ENCODE measurements around the gene WDR20. TPM values are rescaled to one million over a fixed set of nuclear protein-coding genes. Genes with fewer than 3 reads are reported as not detected.

The WDR20 gene
- total RNA-seq, 1 experiment from 2014 or later = 25.6 TPM

GRCh38 chr14:102117852-102118251, 21.8 kb upstream of the WDR20 start (continued):
- TF ChIP-seq ZNF138 (CRISPR knock-in tag; conservative IDR thresholded peaks at IDR 0.05) (no peak), GTF2I (CRISPR knock-in tag; conservative IDR thresholded peaks at IDR 0.05) (no peak)

- POLR2A ChIA-PET = no interaction called here
- H3K27ac Mint-ChIP-seq = no peak overlapping the region
- H3K9me3 Mint-ChIP-seq = peaks cover 11% of the 10 kb centered on the region
- CTCF ChIA-PET = no interaction called here
- peaks cover 2% of the 10 kb centered on the region; the same call in 1 of the 2 replicates for H3K36me3 Mint-ChIP-seq
- DNase-seq (ENCODE audit: low spot score) (no peak), ATAC-seq (no peak)
- H3K27me3 Mint-ChIP-seq (ENCODE audit: low read depth) = no peaks in the 10 kb centered on the region
- peaks cover 12% of the 10 kb centered on the region for H3K4me1 Mint-ChIP-seq
- TF ChIP-seq ZNF121 (CRISPR knock-in tag; IDR thresholded peaks at IDR 0.05) = peak; percentile 95
- TF ChIP-seq MLX (CRISPR knock-in tag; IDR thresholded peaks at IDR 0.05) = no peak
- TF ChIP-seq MAX (CRISPR knock-in tag; IDR thresholded peaks at IDR 0.05) = no peak
- H3K4me3 Mint-ChIP-seq = no peak overlapping the region
These were observed 18.8 kb upstream of the WDR20 start for GRCh38 chr14:102120888-102121287.

DNA sequence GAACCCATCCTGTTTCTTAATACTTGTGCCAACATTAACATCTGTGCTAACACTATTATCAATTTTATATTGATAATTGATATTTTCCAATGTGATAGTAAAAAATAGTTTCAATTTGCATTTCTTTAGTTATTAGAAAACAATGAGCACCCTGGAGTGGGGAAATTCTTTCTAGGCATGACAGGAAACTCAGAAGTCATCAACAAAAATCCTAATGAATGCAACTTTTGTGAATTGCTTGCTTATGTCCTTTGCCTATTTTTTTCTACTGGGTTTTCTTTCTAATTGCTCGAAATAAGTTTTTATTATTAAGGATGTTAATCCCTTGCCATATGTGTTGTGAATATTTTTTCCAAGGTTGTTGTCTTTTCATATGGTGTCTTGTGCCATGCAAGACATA, 18.1 kb upstream of the WDR20 start:
- ChIA-PET CTCF (no interaction called here), POLR2A (no interaction called here)
- DNase-seq (ENCODE audit: low spot score) = no peak
- H3K4me1 Mint-ChIP-seq = peaks cover 17% of the 10 kb centered on the region
- H3K36me3 Mint-ChIP-seq = peaks cover 2% of the 10 kb centered on the region; the same call in 1 of the 2 replicates
- no peak overlapping the region for H3K27ac Mint-ChIP-seq
- no peak overlapping the region for H3K4me3 Mint-ChIP-seq
- TF ChIP-seq EMX1 (CRISPR knock-in tag; IDR thresholded peaks at IDR 0.05) (no peak), CREB1 (CRISPR knock-in tag; IDR thresholded peaks at IDR 0.05) (no peak), NFATC4 (CRISPR knock-in tag; IDR thresholded peaks at IDR 0.05) (no peak), IRF1 (CRISPR knock-in tag; IDR thresholded peaks at IDR 0.05) (no peak), PRDM15 (CRISPR knock-in tag; IDR thresholded peaks at IDR 0.05) (no peak), ZNF219 (CRISPR knock-in tag; IDR thresholded peaks at IDR 0.05; ENCODE audit: borderline replicate concordance) (no peak), ZNF416 (CRISPR knock-in tag; IDR thresholded peaks at IDR 0.05) (no peak), ETV6 (CRISPR knock-in tag; IDR thresholded peaks at IDR 0.05) (no peak), MLX (CRISPR knock-in tag; IDR thresholded peaks at IDR 0.05) (no peak), ZNF317 (CRISPR knock-in tag; IDR thresholded peaks at IDR 0.05; ENCODE audit: borderline replicate concordance, low read depth) (no peak), FOXP1 (CRISPR knock-in tag; IDR thresholded peaks at IDR 0.05; ENCODE audit: borderline replicate concordance) (no peak), ATF3 (CRISPR knock-in tag; conservative IDR thresholded peaks at IDR 0.05) (no peak), SMAD4 (CRISPR knock-in tag; IDR thresholded peaks at IDR 0.05) (no peak), TP53 (CRISPR knock-in tag; IDR thresholded peaks at IDR 0.05) (no peak)
- TF ChIP-seq, protein P1, sequence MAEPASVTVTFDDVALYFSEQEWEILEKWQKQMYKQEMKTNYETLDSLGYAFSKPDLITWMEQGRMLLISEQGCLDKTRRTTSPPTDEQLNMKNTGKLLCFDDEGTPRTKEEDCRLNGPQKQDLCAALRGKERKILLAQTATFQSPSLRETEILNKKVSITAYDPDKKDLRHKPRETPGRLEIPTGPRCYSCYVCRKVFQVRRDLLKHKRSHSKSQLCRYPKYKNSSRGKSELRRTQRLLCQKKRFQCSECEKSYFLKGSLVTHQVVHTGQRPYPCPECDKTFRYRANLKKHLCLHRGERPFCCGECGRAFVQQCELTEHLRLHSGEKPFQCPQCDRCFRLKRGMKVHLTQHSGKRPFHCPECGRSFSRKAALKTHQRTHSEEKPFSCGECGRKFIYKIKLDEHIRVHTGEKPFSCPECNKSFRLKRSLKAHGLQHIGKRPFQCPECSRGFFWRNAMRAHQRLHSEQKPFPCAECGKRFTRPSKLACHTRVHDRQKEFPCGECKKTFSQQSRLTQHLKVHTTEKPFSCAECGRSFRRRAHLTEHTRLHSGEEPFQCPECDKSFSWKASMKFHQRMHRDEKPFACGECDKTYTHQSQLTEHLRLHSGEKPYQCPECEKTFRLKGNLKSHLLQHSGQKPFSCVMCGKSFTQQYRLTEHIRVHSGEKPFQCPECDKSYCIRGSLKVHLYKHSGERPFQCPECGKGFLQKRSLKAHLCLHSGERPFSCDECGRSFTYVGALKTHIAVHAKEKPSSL (CRISPR knock-in tag; conservative IDR thresholded peaks at IDR 0.05) = no peak
- peaks cover 11% of the 10 kb centered on the region for H3K9me3 Mint-ChIP-seq
- no peaks in the 10 kb centered on the region for H3K27me3 Mint-ChIP-seq (ENCODE audit: low read depth)
- no peak for ATAC-seq

Measured in WTC11 (cell line).